Stimulated activated CD4-positive, alpha-beta T cell treated with anti-CD3 and anti-CD28 coated beads, Interleukin-15, amount 100 ng/mL, for 24 hours (primary cell): ENCODE data around the gene SETBP1.

Experiments used
- DNase-seq: peaks from one replicate; pipeline ENCODE4 v3.0.0-alpha.2; 2020

Gene SETBP1

DNA sequence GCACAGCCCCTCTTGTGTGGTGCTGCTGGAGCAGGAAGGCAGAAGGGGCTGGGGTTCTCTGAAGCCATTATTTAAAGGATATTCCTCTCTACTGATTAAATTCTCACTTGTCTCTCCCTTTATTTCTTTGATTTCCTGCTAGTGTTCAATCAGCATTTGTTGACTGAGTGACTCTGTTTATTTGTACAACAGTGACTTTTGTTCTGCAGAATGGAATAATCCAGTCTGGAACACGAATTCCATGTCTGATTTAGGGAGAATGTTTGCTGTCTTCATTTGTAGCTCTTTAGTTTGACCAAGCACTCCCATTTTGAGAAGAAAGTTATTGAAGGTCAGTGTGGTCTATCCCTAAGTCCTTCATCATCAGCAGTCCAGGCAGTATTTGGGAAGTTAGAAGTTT lies 141.2 kb downstream of the SETBP1 start:
- DNase-seq, result no peak

DNA sequence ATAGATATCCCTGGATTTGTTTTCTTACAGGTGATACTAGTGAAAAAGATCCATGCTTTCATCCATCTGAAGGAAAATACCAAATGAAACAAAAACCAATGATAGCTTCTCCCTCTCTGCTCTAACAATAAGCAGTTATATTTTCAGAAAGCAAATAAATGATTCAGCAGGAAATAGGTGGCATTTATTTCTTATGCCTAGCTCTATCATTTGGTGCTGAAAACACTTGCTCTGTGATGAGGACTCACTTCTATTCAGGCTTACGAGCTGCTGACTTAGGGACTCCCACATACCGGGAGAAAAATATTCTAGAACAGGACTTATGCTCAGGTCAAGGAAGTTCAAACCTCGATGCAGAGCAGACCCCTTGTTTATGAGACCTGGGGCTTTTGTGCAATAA lies 142.6 kb downstream of the SETBP1 start:
- no peak for DNase-seq

DNA sequence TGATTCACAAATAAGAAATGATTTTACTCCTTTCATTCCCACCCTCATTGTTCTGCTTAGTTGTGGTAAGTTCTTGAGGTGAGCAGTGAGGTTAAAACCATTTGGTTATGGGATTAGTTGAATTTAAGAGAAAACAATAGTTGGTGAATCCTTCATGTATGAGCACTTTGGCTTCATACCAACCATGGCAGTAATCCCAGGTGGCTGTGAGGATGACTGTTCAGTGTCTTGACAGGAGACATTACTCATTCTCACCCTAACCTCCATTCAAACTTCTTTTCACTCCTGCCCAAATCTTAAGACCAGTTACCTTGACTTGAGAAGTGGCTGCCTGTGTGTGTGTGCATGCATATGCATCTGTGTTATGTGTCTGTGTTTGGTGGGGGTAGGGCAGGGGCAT lies 143.1 kb downstream of the SETBP1 start:
- peak; percentile 14 for DNase-seq

DNA sequence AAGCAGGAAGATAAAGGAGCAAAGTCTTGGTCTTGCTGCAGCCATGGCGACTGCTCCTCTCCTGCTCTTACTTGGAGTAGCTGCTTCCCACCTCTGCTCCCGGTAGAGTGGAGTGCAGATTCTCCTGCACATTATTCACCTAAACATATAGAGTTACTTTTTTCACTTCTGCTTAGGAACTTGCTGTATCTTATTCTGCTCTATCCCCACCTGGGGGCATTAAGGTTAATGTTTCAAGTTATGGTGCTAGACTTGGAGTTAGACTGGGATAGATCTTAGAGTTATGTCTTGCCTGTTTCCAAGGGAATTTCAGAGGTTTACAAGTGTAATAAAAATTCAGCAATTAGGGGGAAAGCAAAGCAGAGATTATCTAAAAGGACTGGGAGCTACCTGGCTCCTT lies 144.2 kb downstream of the SETBP1 start:
- no peak for DNase-seq

DNA sequence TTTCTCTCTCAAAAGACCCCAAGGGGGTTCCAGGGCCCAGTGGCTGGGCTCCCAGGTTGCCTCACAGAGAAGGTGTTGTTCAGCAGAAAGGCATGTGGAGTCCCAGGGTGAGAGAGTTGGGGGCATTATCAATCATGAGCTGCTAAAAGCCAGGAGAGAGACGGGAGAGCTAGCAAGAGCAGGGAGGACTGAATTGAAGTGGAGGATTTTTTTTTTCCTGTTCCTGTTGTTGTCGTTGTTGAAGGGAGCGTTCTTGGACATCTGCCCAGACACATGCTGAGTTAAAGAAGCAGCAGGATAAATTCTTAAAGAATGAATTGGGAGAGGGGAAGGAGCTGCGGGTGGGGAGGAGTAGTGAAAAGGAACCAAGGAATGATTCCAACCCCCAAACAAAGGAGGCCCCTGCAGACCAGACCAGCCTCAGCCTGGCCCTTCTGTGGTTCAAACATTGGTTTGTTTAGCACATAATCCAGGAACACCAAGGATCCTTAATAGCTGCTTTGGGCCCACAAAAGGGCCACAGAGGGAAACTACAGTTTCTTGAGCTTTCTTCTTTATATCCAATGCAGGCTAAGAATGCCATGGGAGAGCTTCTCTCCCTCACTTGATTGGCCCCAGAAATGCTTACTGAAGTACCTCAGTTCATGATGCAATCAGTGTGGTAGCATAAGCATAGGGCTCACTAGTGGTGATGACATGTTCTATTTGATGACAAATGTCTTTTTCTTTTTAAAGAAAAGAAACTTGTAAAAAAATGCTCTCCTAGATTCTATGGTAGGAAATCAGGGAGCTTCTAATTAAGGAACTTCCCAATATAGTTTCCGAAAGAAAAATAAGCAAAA lies 146.0 kb downstream of the SETBP1 start:
- no peak for DNase-seq

DNA sequence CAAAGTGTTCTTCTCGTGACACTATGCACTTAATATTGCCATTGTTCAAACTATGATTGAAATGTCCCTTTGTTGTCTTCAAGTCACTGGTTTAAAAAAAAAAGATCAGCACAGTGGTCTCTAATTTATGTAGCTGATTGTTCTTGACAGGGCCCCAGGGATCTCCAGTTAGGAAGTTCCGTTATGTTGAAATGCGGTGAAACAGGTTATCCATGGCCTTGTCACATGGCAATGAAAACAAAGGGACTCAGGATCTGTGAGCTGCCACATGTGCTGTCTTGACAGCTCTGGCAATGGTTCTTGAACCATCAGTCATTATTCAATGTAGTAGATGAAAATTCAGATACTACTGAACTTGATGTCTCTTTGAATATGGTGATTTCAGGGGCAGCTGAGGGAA lies 147.4 kb downstream of the SETBP1 start:
- DNase-seq, result no peak

DNA sequence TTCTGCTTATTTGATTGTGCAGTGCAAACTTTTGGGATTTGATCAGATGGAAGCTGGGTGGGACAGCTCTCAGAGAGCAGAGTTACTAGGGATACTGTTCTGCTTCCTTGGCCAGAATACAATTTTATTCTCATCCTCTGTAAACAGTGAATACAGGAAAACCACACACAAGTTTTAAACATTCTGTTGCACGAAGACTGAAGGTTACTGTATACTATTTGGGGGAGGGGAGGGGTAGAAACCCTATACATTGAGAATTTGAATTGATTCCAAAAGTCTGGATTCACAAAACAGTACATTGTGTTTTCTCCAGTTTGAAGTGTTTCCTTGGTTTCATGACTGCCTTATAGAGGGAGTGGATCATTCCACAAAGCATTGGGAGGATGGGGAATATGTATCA lies 149.9 kb downstream of the SETBP1 start:
- no peak for DNase-seq

DNA sequence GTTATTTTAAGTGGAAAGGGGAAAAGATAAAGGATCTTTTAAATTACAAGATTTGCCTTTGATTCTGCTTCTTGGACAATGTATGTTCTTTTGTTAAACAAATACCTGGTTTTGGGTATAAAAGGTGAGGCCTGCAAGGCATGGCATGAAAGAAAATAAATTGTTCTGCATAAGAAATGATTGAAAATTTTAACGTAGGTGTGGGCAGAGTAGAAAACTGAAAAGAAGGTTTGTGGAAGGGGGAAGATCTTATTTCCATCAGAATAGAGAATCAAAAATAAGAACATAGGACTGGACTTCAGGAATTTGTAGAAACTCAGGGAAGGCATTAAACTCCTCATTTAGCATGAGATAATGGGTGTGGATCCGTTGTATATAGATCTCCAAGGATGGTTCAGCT lies 153.1 kb downstream of the SETBP1 start:
- no peak for DNase-seq

DNA sequence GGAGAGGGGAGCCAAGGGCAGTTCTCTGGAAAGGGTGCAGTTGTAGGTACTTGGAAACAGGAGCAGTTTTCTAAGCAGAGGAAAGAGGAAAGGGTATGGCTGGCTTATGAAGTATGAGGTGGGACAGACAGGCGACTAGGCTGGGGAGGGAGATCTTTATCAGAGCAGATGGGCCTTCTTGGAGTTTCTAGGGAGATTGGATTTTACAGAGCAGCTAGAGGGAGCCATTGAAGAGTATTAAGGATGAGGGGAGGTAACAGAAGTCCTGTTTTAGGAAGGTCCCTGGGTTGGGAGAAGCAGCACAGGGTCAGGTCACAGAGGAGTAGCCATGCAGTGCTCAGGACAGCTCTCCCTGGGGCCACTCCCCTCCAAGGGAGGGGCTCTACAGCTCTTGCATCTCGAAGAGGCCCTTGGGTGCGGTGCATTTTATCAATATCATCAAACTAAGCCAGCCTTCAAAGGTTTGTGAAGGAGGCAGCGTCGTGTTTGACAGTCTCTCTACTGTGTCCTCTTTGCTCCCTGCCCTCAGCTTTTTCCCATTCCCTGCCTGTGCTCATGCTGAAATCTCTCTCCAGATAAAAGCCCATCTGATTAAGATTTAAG lies 154.3 kb downstream of the SETBP1 start:
- DNase-seq, result no peak

DNA sequence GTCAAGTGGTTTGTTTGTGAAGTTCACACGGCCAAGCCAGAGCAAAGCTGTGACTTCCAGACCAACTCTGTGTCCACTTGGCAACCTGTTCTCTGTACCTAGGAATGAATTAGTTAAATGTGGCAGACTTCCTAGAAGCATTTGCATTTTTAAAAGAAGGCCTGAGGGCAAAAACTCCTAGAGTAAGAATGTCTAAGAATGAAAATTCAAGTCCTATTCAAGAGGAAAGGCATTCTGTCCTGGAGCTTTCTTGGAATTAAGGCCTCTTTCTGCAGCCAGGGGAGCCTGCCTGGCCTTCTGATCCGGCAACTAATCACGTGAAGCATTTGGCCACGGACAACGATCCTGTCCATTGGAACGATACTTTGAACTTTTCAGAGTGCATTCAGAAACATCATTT lies 155.0 kb downstream of the SETBP1 start:
- no peak for DNase-seq

DNA sequence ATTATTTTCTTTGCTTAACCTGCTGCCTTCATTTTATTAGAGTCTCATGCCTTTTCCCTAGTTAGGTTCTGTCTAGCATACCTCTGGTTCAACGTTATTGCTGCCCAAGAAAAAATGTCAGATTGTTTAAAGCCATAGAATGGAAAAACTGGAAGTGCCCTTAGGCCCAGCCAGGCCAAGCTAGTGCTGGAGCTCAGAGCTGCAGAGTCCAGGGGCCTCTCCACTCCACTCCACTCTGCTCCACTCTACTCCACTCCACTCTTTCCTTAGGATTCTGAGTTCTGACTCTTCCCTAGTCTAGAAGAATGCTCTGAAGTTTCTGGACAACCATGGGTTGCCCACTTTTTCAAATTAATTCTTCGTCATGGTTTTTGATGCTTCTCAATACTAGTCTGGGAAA lies 155.6 kb downstream of the SETBP1 start:
- no peak for DNase-seq

DNA sequence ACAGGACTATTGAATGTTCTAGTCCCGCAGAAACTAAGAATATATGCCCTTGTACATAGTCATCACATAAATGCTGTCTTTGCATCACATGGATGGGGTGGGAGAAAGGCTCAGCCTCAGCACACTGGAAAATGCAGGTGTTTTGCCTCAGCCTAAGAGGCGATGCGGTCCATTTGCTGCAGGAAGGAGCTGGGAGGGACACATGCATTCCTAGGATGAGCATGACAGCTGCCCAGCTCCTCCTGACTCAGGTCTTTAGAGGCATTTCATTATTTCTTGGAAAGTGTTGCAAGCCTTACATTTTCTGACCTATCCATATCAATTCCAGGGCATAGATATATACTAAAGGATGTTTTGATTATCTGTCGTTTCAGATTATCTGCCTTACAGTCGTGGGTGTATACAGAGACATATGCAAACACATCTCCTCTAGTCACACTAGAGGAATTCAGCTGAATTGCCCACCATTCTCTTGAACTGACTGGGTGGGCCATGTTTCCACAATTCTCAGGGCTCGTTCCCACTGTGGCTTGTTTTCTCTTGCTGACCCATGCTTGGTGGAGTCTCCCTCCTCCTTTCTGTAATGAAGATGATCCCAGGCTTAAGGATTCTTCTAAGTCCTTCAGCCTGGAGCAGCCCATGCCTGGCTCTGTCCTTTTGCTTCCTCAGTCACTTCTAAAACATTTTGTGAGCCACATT lies 156.9 kb downstream of the SETBP1 start:
- DNase-seq, result no peak

DNA sequence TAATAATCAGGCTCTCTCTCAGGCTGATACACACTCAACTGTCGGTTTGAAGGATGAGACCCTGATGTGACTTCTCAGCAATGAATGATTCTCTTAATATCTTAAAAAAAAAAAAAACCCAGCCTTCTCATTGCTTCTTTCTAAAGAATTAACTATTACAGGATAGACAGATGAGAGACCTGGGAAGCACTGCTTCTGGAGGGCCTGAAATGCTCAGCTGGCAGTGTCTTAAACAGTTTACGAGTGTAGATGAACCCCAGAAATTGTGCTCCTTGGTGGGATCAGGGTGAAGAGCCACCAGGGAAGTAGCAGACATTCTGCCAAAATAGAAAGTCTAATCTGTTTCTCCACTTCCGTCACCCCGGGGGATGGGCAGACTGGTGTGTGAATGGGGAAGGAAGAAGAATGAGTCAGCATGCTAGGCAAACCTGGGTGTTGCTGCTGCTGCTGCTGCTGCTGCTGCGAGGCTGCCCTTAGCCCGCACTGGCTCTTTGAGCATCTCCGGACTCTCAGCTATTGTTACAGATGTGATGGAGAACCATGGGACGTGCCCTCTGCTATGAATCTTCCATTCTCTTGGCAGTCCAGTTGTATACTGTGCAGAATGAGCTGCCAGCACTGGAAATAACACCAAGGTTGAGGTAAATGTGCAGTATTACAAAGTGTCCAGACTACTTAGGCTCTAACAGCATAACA lies 158.4 kb downstream of the SETBP1 start:
- DNase-seq, result peak; percentile 80

DNA sequence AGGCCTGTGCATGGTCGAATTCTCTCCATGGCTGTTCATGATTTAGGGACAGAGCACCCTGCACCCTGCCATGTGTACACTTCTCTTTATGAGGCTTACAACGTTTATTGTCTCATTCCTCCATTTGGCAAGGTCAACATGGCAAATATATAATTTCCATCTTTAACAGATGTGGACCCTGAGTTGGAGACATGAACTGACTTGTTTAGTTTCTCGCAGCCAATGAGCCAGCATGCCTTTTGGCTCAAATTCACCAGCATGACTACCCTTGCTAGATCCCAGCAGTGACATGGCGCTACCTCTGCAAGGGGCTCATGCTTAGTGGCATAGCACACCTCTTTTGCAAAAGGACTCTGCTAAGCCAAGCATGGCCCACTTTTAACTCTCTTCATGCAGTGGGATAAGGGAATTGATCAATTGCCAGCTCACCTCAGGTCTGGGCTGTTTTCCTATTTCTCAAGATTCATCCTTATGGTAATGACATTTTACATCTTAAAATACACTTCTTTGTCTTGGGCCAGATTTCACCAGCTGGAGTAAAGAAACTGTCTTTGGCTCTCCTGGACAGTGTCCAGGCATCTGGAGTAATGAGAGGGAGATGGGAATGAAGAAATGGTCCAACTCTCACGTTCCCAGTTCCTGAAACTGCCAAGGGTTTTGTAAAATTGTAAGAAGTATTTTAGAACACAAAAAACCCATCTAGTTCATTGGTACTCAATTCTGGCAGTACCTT lies 159.5 kb downstream of the SETBP1 start:
- no peak for DNase-seq

DNA sequence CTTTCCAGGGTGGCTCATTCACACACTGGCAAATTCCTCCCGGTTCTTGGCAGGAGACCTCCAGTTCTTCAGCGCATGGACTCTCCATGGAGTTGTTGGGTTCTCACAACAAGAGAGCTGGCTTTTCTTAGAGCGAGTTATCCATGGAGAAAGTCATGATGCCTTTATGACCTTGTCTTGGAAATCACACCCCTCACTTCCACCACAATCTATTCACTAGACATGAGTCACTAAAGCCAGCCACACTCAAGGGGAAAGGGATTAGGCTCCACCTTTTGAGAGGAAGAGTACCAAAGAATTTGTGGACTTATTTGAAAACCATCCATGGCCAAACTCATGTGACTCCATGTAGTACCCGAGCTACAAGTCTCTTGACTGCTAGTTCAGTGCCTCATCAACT lies 160.5 kb downstream of the SETBP1 start:
- no peak for DNase-seq

DNA sequence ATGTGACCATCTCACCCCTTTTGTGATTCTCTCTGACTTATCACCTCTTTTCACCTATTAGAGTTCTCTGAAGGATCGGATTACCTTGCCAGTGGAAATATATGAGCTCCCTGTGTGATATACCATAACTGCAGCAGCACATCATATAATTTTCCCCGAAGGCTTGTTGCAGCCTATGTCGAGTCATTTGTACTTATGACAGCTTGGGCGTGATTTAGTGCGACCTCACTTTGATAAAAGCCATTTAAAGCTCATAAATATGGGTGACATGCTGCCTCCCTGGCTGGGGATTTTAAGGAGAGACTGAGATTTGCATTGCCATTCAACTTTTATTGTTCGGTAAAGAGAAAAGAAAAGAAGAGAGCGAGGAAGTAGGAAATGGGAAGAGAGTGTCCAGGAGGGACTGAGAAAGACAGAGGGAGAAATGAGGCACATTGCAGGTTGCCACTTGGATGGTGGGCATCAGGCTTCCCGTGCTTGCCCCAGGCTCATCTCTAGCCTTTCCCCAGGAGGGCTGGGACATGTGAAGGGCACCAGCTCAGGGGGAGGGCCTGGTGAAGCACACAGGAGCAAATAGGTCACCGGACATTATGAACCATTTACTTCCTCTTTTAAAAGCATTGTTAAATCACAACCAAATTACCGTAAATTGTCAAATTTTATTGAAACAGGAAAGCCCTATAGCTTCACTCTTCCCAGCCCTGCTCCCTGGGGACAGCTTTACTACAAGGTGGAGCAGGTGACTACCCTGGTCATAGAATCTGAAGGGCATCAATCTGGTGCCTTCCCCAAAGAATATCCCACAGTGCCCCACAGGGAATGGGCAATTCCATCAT lies 161.3 kb downstream of the SETBP1 start:
- no peak for DNase-seq

DNA sequence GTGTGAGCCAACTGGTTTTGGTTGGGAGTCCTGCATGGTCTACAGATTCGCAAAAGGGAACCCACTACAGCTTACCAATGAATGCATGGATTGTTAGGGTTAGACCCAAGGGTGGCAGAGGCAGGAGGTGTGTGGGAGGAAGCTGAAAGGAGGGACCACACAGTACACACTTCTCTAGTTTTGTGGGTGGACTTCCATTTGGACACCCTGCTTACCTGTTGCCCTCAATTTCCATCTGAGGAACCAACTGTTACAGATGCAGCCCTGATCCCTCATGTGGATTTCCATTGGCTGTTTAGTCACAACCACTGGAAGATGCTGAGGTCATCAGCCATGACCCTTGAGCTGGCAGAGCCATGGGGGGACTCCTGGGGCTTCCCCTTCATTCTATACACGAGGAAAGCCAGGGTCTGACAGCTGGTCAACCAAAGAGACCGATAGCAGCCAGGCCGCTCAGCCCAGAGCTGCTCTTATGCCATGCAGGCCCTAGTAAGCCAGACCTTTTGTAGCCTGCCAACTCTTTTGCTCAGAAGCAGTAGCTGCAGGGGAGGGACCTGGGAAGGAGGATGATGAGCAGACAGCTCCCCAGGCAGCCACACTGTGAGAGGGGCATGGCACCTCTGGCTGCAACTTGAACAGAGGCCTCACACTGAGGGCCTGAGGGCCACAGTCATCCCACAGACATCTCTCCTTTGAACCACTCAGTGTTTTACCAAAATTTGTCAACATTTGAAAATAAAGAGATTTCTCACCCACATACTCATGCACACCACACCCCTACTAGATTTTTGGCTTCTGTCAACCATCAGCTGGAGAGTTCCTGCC lies 162.1 kb downstream of the SETBP1 start:
- DNase-seq, result no peak

DNA sequence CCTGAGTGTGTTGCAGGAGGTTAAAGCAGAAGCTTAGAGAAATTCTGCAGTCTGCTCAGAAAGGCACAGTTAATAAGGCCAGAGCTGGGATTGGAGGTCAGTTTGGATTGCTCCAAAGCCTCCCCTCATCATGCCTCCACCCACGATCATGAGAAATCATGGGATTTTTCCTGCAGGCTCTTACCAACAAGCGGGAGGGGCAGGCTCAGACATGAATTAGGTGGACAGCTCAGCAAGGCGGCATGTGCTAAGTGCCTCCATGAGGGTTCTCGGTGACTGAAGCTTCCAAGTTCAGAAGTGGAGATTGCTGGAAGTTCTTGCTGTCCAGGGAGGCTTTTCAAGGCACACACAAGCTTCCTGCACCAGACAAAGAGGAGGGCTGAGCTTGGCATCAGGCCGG lies 163.8 kb downstream of the SETBP1 start:
- DNase-seq, result no peak

DNA sequence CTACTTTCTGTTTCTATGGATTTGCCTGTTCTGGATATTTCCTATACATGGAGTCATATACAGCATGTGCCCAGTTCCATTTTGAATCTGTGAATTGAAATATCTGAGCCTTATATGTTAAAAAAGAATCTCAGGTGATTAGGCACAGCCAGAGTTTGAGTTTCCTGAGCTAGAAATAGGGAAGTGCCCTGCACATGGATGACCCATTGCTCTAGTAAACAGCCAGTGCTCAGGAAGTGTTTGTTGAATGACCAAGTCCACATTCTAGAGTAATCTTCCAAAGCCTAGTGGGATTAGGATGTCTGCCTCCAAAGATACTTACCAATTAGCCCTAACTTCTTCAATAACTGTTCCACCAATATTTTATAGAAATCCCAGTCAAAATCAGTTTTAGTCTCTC lies 165.8 kb downstream of the SETBP1 start:
- no peak for DNase-seq

DNA sequence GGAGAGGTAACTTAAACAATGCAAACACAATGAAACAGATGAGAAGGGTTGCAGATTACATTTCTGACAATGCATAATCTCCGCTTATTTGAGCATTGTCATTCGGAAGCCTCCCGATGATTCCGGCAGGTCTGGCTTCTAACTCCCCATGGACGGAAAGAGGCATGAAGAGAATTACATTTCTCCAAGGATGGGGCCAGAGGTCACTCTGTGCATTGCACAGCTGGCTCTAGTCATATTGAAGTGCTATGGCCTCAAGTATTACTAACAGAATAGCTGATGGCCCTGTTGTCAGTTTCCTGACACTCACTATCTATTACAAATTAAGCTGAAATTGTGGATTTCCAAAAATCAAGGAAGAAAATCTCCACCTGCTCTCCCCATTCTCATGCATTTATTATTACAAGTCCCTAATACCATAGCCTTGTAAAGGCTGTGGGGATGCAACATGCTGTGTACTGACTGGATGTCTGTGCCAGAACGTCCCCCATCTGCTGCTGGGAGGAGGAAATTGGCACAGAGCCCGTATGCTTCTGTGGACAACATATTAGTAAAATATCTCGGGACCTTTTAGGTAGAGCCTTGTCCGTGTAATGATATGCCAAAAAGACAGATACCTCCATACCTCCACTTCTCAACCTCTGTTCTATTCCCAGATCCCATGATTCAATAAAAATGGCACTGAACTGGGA lies 168.1 kb downstream of the SETBP1 start:
- no peak for DNase-seq
